Stimulated activated CD8-positive, alpha-beta memory T cell treated with anti-CD3 and anti-CD28 coated beads, Interleukin-7, amount 100 ng/mL, for 48 hours (primary cell): Measurements from ENCODE around the gene NCOA7.
A peak's percentile ranks its signal among the peaks of the same experiment; 100 is the strongest.
"Not testable (repeated sequence)": the region's sequence is repeated elsewhere in the genome, so short reads cannot be mapped to it uniquely, and the experiment has no call there.

Source experiments
- DNase-seq, 2 donors: peaks; one replicate each; pipeline ENCODE4 v3.0.0-alpha.2; 2020; ENCODE audit warnings: low read depth in 1 of 2; ENCODE audit errors: extremely low read depth in 1 of 2

Gene NCOA7

DNA sequence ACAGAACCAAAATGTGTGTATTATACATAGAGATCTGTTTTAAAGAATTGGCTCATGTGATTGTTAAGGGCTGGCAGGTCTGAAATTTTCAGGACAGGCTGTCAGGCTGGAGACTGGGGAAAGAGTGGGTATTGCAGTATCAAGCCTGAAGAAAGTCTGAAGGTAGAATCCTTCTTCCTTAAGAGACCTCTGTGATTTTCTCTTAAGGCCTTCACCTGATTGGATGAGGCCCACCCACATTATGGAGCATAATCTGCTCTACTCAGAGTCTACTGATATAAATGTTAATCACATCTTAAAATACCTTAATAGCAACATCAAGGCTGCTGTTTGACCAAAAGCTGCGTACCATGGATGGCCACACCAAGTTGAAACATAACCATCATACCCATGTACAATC, 122.4 kb downstream of the NCOA7 start:
- DNase-seq, result no peak

GRCh38 chr6:125913864-125914351, 123.1 kb downstream of the NCOA7 start:
- no peak for DNase-seq

GRCh38 chr6:125918230-125918629, 127.5 kb downstream of the NCOA7 start:
- no peak for DNase-seq

GRCh38 chr6:125918681-125919566, 128.2 kb downstream of the NCOA7 start:
- DNase-seq, result peak in 1 of 2 donors; percentile 22

DNA sequence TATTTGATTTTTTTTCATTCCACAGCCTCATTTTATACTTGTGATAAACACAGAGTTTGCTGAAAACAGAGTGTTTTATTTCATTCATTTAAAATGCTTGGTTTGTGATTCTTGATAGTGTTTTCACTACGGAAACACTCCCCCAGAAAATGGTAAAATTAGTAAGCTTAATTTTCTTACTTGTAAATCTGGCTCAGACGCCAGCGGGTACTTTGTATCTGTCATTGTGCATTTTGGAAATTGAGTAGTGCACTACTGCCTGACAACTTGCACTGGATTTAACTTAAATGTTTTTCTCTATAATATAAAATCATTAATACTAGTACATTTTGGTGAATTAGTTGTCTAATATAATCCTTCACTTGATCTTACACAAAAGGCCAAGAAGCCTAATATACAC, 128.9 kb downstream of the NCOA7 start:
- no peak for DNase-seq

DNA sequence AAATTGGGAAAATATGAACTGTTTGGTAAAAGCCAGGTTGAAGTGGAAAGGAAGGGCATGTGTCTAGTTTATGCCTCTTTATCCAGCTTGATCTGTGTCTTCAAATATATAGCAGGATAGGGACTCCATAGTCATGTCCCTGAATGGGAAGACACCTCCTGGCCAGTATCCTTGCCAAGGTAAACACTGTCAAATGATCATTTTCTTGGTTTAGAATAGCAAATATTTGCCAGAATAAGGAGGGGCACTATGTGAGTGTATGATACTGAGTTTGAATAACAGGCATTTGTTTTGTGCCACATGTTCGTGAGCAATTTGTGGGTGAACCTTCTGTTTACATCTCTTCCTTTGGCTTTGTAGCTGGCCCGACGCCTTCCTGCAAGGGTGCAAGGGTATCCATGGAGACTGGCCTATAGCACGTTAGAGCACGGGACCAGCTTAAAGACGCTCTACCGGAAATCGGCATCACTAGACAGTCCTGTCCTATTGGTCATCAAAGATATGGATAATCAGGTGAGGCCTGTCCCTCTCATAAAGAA, 131.6 kb downstream of the NCOA7 start:
- DNase-seq, result no peak

DNA sequence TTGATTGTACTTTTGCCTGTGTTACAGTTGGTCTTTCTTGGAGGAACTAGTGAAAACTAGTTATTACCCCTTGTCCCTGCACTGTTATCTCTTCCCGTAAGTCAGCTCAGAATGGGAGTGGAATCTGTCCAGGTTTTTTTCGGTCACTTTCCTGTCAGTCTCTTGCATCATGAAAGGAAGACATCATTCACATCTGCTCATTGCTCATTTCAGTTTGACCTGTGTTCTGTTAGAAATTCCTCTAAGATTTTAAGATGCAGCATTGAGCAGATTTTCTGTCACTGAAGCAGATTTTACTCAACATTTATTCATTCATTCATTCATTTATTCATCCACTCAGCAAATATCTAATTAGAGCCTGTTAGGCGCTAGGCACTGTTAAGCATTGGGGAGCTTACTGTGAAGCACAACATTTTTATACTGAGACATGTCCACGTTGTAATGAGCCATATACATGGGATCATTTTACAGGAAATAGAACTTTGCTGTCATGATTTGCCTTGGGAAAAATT, 132.7 kb downstream of the NCOA7 start:
- DNase-seq, result no peak

DNA sequence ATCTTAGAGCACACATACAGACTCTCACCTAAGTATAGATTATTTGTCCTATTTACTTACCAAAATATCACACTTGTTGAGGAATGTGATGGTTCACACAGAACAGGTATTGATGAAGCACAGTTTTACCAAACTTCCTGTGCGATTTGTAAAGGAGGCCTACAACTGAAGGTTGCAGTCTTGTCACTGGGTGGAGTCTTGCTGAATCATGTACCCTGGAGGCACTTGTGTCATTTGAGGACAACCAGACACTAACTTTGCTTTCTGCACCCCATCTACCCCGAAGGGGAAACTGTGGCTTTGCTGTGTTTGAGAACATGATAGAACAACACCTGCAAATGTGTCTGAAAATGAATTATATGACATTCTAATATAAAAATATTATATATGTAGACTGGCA, 133.4 kb downstream of the NCOA7 start:
- no peak for DNase-seq

DNA sequence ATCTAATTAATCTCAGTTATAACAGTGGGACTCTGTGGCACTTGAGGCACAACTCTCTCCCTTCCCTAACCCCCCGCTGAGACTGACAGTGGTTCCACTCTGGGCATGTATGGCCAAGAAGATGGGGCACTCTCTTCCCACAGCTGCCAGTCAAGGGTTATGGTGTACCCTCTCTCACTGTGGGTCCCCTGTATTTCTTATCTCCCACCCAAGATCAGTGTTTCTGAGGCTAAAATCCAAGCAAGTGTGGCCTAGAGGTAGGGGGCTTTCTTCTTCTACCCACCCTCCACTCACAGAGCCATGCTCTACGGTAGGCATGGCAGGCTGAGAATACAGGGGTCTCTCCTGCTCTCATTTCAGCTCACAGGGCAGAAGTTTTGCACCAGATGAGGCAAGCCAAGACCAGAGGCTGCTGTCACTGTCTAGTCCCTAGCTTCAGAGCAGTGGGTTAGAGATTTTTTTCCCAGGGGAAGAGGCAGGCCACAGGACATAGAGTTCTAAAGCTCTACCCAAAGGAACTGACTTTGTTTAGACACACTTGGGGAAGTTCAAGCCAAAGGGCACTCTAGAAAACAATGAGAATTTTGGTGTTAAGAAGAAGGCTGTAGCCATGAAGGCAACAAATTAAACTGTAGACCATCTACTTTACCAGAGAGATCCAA, 134.1 kb downstream of the NCOA7 start:
- no peak for DNase-seq

DNA sequence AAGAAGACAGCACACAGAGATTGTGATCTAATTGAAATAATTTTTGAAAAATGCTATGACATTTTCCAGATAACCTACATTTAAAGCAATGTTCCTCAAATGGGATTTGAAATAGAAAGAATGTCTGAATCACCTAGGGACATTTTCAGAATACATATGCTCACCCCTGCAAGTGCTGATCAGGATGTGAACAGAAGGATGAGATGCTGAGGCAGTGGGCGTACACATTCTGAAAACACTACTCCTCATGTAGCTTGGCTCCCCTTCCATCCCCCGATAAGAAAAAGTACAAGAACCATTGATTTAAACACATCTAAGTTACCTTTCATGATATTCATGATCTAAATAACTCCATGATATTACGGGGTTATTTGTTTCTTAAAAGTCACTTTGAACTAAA, 136.0 kb downstream of the NCOA7 start:
- DNase-seq, result no peak

DNA sequence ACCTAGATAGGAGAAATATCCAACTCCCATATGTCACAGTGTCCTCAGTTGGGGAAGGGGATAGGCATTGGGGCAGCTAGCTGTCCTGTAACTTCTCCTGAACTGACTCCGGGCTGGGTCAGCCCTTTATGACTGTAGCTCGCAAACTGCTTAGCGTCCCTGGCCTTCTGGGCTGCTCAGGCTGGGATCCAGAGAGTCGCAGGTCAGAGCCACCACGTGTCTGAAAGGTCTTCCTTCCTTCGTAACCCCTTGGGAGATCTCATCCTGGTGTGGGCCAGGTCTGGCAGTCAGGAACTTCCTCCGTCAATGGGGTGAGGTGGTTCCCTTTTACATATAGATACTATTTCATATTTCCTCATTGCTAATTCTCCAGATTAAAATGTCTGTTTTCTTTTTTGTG, 137.0 kb downstream of the NCOA7 start:
- DNase-seq, result no peak

- no peak for DNase-seq
These were observed 140.1 kb downstream of the NCOA7 start for GRCh38 chr6:125930765-125931418.

- DNase-seq, result no peak
These were observed 141.1 kb downstream of the NCOA7 start for GRCh38 chr6:125931733-125932450.

- no peak for DNase-seq
These were observed 141.7 kb downstream of the NCOA7 start for GRCh38 chr6:125932451-125932795.

DNA sequence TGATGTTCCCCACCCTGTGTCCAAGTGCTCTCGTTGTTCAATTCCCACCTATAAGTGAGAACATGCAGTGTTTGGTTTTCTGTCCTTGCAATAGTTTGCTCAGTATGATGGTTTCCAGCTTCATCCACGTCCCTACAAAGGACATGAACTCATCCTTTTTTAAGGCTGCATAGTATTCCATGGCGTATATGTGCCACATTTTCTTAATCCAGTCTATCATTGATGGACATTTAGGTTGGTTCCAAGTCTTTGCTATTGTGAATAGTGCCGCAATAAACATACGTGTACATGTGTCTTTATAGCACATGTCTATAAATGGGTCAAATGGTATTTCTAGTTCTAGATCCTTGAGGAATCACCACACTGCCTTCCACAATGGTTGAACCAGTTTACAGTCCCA, 144.8 kb downstream of the NCOA7 start:
- not testable (repeated sequence) for DNase-seq

GRCh38 chr6:125939026-125939425, 148.3 kb downstream of the NCOA7 start:
- no peak for DNase-seq

DNA sequence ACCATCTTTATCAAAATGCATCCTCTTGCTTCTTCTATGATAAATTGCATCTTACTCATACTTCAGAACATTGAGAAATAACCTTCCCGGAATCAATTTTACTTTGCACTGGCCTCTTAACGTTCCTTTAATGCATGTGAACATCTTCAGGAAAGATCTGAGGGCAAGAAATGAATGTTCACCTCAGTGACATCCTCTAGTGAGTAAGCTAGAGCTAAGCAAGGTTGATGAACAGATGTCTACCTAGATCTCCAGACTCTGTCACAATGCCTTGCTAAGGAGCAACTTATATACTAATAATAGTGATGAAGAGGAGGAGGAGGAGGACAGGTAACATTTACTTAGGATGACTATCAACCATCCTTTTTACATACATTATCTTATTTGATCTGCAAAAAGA, 149.0 kb downstream of the NCOA7 start:
- no peak for DNase-seq

GRCh38 chr6:125940247-125941041, 149.7 kb downstream of the NCOA7 start:
- DNase-seq, result no peak

GRCh38 chr6:125942672-125943527, 152.1 kb downstream of the NCOA7 start:
- DNase-seq, result no peak
